A673 (cell line): ENCODE data around the gene SH3PXD2B.

Source experiments
- EZH2 ChIP-seq: fragments of 200-600 bp; sonication (generic); IDR thresholded peaks from 2 replicates; pipeline ENCODE4 v1.6.1; 2017; ENCODE audit warnings: borderline replicate concordance, low read depth, mild to moderate bottlenecking, mixed read lengths, antibody characterized with exemption, low read length; ENCODE audit not compliant: poor library complexity, severe bottlenecking
- TF ChIP-seq, protein P1 (sequence below): fragments of 300-800, 200-600 bp; sonication (generic); conservative IDR thresholded peaks from 2 replicates; pipeline ENCODE4 v1.5.1; 2017; ENCODE audit warnings: low read depth, mild to moderate bottlenecking, antibody characterized with exemption, low read length, moderate library complexity, mixed read lengths

DNA sequence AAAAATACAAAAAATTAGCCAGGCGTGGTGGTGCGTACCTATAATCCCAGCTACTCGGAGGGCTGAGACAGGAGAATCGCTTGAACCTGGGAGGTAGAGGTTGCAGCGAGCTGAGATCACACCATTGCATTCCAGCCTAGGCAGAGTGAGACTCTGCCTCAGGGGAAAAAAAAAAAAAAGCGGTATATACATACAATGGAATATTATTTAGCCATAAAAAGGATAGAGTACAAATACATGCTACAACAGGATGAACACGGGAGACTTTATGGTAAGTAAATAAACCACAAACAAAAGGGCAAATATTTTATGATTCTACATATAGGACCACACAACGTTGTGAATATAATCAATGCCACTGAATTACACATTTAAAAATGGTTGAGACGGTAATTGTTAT is 176.0 kb downstream of the SH3PXD2B start:
- TF ChIP-seq, protein P1, sequence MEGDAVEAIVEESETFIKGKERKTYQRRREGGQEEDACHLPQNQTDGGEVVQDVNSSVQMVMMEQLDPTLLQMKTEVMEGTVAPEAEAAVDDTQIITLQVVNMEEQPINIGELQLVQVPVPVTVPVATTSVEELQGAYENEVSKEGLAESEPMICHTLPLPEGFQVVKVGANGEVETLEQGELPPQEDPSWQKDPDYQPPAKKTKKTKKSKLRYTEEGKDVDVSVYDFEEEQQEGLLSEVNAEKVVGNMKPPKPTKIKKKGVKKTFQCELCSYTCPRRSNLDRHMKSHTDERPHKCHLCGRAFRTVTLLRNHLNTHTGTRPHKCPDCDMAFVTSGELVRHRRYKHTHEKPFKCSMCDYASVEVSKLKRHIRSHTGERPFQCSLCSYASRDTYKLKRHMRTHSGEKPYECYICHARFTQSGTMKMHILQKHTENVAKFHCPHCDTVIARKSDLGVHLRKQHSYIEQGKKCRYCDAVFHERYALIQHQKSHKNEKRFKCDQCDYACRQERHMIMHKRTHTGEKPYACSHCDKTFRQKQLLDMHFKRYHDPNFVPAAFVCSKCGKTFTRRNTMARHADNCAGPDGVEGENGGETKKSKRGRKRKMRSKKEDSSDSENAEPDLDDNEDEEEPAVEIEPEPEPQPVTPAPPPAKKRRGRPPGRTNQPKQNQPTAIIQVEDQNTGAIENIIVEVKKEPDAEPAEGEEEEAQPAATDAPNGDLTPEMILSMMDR = no peak
- no peak for TF ChIP-seq EZH2
